GM21786 (cell line): ENCODE data around the gene TBC1D24.

ENCODE experiments used
- ATAC-seq: cut with Tn5 transposase; IDR thresholded peaks from one replicate; pipeline ENCODE4 v1.9.1; 2021; ENCODE audit not compliant: unreplicated experiment

Gene TBC1D24

GRCh38 chr16:2514333-2515179 is 39.6 kb downstream of the TBC1D24 start:
- no peak for ATAC-seq

GRCh38 chr16:2515180-2515851 is 40.4 kb downstream of the TBC1D24 start:
- no peak for ATAC-seq

- no peak for ATAC-seq
Observed at GRCh38 chr16:2516391-2517240, 41.7 kb downstream of the TBC1D24 start.

- no peak for ATAC-seq
Observed at GRCh38 chr16:2517954-2518605, 43.2 kb downstream of the TBC1D24 start.

GRCh38 chr16:2518823-2519710 is 44.1 kb downstream of the TBC1D24 start:
- ATAC-seq, result no peak

GRCh38 chr16:2519711-2520080 is 44.8 kb downstream of the TBC1D24 start:
- ATAC-seq, result no peak

- ATAC-seq, result peak; percentile 54
Observed at GRCh38 chr16:2520097-2520783, 45.3 kb downstream of the TBC1D24 start, which contains the start of gene AMDHD2. AMDHD2 (plus strand) TSS chr16:2520371; CDS start chr16:2520459, 88 bp downstream.

GRCh38 chr16:2520784-2521531 is 46.0 kb downstream of the TBC1D24 start:
- no peak for ATAC-seq

GRCh38 chr16:2523801-2524231 is 48.9 kb downstream of the TBC1D24 start:
- ATAC-seq, result no peak

- no peak for ATAC-seq
Observed at GRCh38 chr16:2524339-2524938, 49.5 kb downstream of the TBC1D24 start.

GRCh38 chr16:2526135-2526534 is 51.2 kb downstream of the TBC1D24 start:
- no peak for ATAC-seq

- no peak for ATAC-seq
Observed at GRCh38 chr16:2527071-2527783, 52.3 kb downstream of the TBC1D24 start.

GRCh38 chr16:2527784-2528100 is 52.8 kb downstream of the TBC1D24 start:
- no peak for ATAC-seq

- ATAC-seq, result no peak
Observed at GRCh38 chr16:2528161-2529060, 53.5 kb downstream of the TBC1D24 start.

- no peak for ATAC-seq
Observed at GRCh38 chr16:2529061-2529931, 54.4 kb downstream of the TBC1D24 start.
